Neural progenitor cell (in vitro differentiated cells): ENCODE data around the gene NGB.

ENCODE experiments used
- EZH2 ChIP-seq: fragments of 200-600 bp; sonication (generic); IDR thresholded peaks from 2 replicates; pipeline ENCODE4 v1.6.1; 2017; ENCODE audit warnings: antibody characterized with exemption, mild to moderate bottlenecking, moderate library complexity
- TF ChIP-seq, protein P1 (sequence below): fragments of 200-600 bp; sonication (generic); IDR thresholded peaks from 2 replicates; pipeline ENCODE4 v1.5.1; 2017; ENCODE audit warnings: antibody characterized with exemption, mild to moderate bottlenecking

- TF ChIP-seq, protein P1, sequence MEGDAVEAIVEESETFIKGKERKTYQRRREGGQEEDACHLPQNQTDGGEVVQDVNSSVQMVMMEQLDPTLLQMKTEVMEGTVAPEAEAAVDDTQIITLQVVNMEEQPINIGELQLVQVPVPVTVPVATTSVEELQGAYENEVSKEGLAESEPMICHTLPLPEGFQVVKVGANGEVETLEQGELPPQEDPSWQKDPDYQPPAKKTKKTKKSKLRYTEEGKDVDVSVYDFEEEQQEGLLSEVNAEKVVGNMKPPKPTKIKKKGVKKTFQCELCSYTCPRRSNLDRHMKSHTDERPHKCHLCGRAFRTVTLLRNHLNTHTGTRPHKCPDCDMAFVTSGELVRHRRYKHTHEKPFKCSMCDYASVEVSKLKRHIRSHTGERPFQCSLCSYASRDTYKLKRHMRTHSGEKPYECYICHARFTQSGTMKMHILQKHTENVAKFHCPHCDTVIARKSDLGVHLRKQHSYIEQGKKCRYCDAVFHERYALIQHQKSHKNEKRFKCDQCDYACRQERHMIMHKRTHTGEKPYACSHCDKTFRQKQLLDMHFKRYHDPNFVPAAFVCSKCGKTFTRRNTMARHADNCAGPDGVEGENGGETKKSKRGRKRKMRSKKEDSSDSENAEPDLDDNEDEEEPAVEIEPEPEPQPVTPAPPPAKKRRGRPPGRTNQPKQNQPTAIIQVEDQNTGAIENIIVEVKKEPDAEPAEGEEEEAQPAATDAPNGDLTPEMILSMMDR: no peak
- TF ChIP-seq EZH2: no peak
Measured at GRCh38 chr14:77239412-77239811, 31.6 kb downstream of the NGB start.
